Tibial nerve (tissue), 4 donors: Measurements from ENCODE around the gene TNFRSF6B. TPM values are rescaled to one million over a fixed set of nuclear protein-coding genes. Genes with fewer than 3 reads are reported as not detected.

Experiments
- DNase-seq, 2 donors: peaks; one replicate each; pipeline ENCODE4 v3.0.0-alpha.2; 2019; ENCODE audit warnings: low spot score in 2 of 2
- H3K27ac ChIP-seq, 4 donors: fragments of 200-600 bp; sonication (generic) in 3 of 4; one replicate each; pipeline ENCODE4 v1.5.1; 2017 to 2019; ENCODE audit warnings: mild to moderate bottlenecking in 1 of 4
- H3K27me3 ChIP-seq, 2 donors: fragments of 200-600 bp; sonication (generic) in 1 of 2; one replicate each; pipeline versions ENCODE4 v1.5.1 to v1.6.0; 2017 to 2019
- H3K36me3 ChIP-seq, 3 donors: fragments of 200-600 bp; sonication (generic); one replicate each; pipeline ENCODE4 v1.5.1; 2018 to 2019
- H3K4me1 ChIP-seq, 4 donors: fragments of 200-600 bp; sonication (generic) in 3 of 4; one replicate each; pipeline ENCODE4 v1.5.1; 2017 to 2019
- H3K4me3 ChIP-seq, 4 donors: fragments of 200-600 bp; sonication (generic) in 3 of 4; one replicate each; pipeline ENCODE4 v1.5.1; 2017 to 2019; ENCODE audit warnings: mild to moderate bottlenecking in 1 of 4, moderate library complexity in 1 of 4
- H3K9me3 ChIP-seq, 4 donors: fragments of 200-600 bp; sonication (generic) in 3 of 4; one replicate each; pipeline ENCODE4 v1.5.1; 2017 to 2019
- CTCF ChIP-seq, 5 experiments: fragments of 200-600 bp in 3 of 5; fragments of 450-650 bp in 2 of 5; sonication (generic) in 3 of 5; IDR thresholded peaks; one replicate each; pipeline ENCODE4 v1.5.1; 2016 to 2019; ENCODE audit warnings: antibody characterized with exemption in 5 of 5, mild to moderate bottlenecking in 3 of 5, moderate library complexity in 2 of 5
- EP300 ChIP-seq, 2 donors: sonication (generic); formaldehyde crosslinking; IDR thresholded peaks; one replicate each; pipeline ENCODE4 v1.6.1; 2017; ENCODE audit warnings: antibody characterized with exemption in 2 of 2, mild to moderate bottlenecking in 1 of 2
- POLR2A ChIP-seq, 2 donors: fragments of 450-650 bp; IDR thresholded peaks; one replicate each; pipeline ENCODE4 v1.6.1; 2017; ENCODE audit warnings: antibody characterized with exemption in 2 of 2, mild to moderate bottlenecking in 2 of 2, moderate library complexity in 2 of 2
- WGBS, 2 donors: methylation state at CpG; one replicate each; pipeline ENCODE4 v1.1.5; 2018; 5-methylcytosine and 5-hydroxymethylcytosine counted together
- total RNA-seq, 4 donors: library from RNA; depleted of rRNA; stranded (reverse); fragments of >200 nt; gene quantifications; one replicate each; pipeline ENCODE4 v1.1.0, GENCODE V29; 2016

TNFRSF6B gene
- total RNA-seq, 4 donors from 2014 or later: 8.0 to 61.2 (median 35.9) TPM

- peaks cover 0 to 49% (median 0%) of the 10 kb centered on the region in 3 donors for H3K36me3 ChIP-seq
- DNase-seq: no peak
- no peak overlapping the region for H3K4me3 ChIP-seq
- H3K27ac ChIP-seq: no peak overlapping the region
- 92 to 93% methylated on average over 41 to 48 of the region's 48 CpGs for WGBS, 2 donors
- no peak for TF ChIP-seq POLR2A (IDR thresholded peaks at IDR 0.05)
- TF ChIP-seq EP300 (IDR thresholded peaks at IDR 0.05): no peak
- peaks cover 0 to 32% (median 21%) of the 10 kb centered on the region in 4 donors for H3K4me1 ChIP-seq
- no peaks in the 10 kb centered on the region for H3K9me3 ChIP-seq
- H3K27me3 ChIP-seq: no peaks in the 10 kb centered on the region
Observed at GRCh38 chr20:63734946-63735858, 38.8 kb downstream of the TNFRSF6B start.

- DNase-seq: no peak
- WGBS, 2 donors: 74 to 83% methylated on average over 30 to 31 of the region's 31 CpGs
- H3K27me3 ChIP-seq: no peaks in the 10 kb centered on the region
- H3K36me3 ChIP-seq: peaks cover 0 to 40% (median 0%) of the 10 kb centered on the region in 3 donors
- peak within 1 kb of the TSS in 2 of 4 donors; percentile 39 to 51 for H3K4me3 ChIP-seq
- peaks cover 0 to 41% (median 24%) of the 10 kb centered on the region in 4 donors for H3K4me1 ChIP-seq
- TF ChIP-seq CTCF (IDR thresholded peaks at IDR 0.05) (no peak), EP300 (IDR thresholded peaks at IDR 0.05) (no peak)
- no peaks in the 10 kb centered on the region for H3K9me3 ChIP-seq
- H3K27ac ChIP-seq: peak within 1 kb of the TSS in 1 of 4 donors; percentile 65
Observed at GRCh38 chr20:63735859-63736718, 39.6 kb downstream of the TNFRSF6B start, which contains the start of gene LIME1. LIME1 (plus strand) TSS chr20:63736664; CDS start chr20:63737550, 886 bp downstream.

- no peaks in the 10 kb centered on the region for H3K9me3 ChIP-seq
- peaks cover 0 to 48% (median 0%) of the 10 kb centered on the region in 3 donors for H3K36me3 ChIP-seq
- H3K4me1 ChIP-seq: peaks cover 0 to 51% (median 33%) of the 10 kb centered on the region in 4 donors
- WGBS, 2 donors: 43 to 68% methylated on average over 3 to 15 of the region's 30 CpGs
- H3K4me3 ChIP-seq: peak overlapping the region in 2 of 4 donors; percentile 39 to 51
- no peaks in the 10 kb centered on the region for H3K27me3 ChIP-seq
- no peak for DNase-seq
- H3K27ac ChIP-seq: peak overlapping the region in 1 of 4 donors; percentile 65
- no peak for TF ChIP-seq CTCF (IDR thresholded peaks at IDR 0.05)
- TF ChIP-seq POLR2A (IDR thresholded peaks at IDR 0.05): no peak
- no peak for TF ChIP-seq EP300 (IDR thresholded peaks at IDR 0.05)
Observed at GRCh38 chr20:63736893-63737694, 40.6 kb downstream of the TNFRSF6B start.

GRCh38 chr20:63737695-63737944 lies 41.2 kb downstream of the TNFRSF6B start:
- Histone ChIP-seq H3K4me1 (peaks cover 0 to 56% (median 33%) of the 10 kb centered on the region in 4 donors), H3K9me3 (no peaks in the 10 kb centered on the region), H3K27ac (peak overlapping the region in 2 of 4 donors; percentile 65 to 88), H3K27me3 (no peaks in the 10 kb centered on the region), H3K36me3 (peaks cover 0 to 54% (median 3%) of the 10 kb centered on the region in 3 donors), H3K4me3 (peak overlapping the region in 3 of 4 donors; percentile 7 to 51 (median 39))
- no peak for TF ChIP-seq CTCF (IDR thresholded peaks at IDR 0.05)
- WGBS, 2 donors: 2 to 7% methylated on average over 15 to 16 of the region's 26 CpGs
- no peak for DNase-seq
